Right atrium auricular region (tissue), 2 donors: ENCODE data around the gene NSL1. TPM values are rescaled to one million over a fixed set of nuclear protein-coding genes. Genes with fewer than 3 reads are reported as not detected.
"Not testable (repeated sequence)": the region's sequence is repeated elsewhere in the genome, so short reads cannot be mapped to it uniquely, and the experiment has no call there.

Source experiments
- DNase-seq: peaks from one replicate; pipeline ENCODE4 v3.0.0-alpha.2; 2019; ENCODE audit warnings: low spot score
- H3K27ac ChIP-seq, 2 donors: fragments of 200-600 bp; sonication (generic); 1 replicate in 1 of 2; 2 replicates in 1 of 2; pipeline ENCODE4 v1.5.1; 2016 to 2019
- H3K27me3 ChIP-seq, 2 donors: fragments of 200-600 bp; sonication (generic); one replicate each; pipeline versions ENCODE4 v1.5.1 to v1.6.0; 2017 to 2019
- H3K36me3 ChIP-seq: fragments of 200-600 bp; sonication (generic); one replicate; pipeline ENCODE4 v1.5.1; 2016
- H3K4me1 ChIP-seq, 2 donors: fragments of 200-600 bp; sonication (generic); one replicate each; pipeline versions ENCODE4 v1.5.1 to v1.6.0; 2017 to 2019
- H3K4me3 ChIP-seq, 2 donors: fragments of 200-600 bp; sonication (generic); 1 replicate in 1 of 2; 2 replicates in 1 of 2; pipeline ENCODE4 v1.5.1; 2017 to 2019; ENCODE audit warnings: mild to moderate bottlenecking in 1 of 2, moderate library complexity in 1 of 2
- H3K9me3 ChIP-seq, 2 donors: fragments of 200-600 bp; sonication (generic); one replicate each; pipeline ENCODE4 v1.5.1; 2019
- CTCF ChIP-seq, 2 donors: fragments of 200-600 bp; sonication (generic); IDR thresholded peaks; one replicate each; pipeline ENCODE4 v1.5.1; 2019; ENCODE audit warnings: antibody characterized with exemption in 2 of 2
- total RNA-seq, 2 donors: library from RNA; depleted of rRNA; stranded (reverse); fragments of >200 nt; gene quantifications; one replicate each; pipeline ENCODE4 v1.1.0, GENCODE V29; 2016

The NSL1 gene
- total RNA-seq, 2 donors from 2014 or later: 28.2 to 46.1 TPM

GRCh38 chr1:212716161-212716560 is 75.4 kb downstream of the NSL1 start:
- H3K9me3 ChIP-seq: peaks cover 0 to 5% of the 10 kb centered on the region in 2 donors
- no peaks in the 10 kb centered on the region for H3K36me3 ChIP-seq
- H3K4me3 ChIP-seq: no peak overlapping the region
- no peaks in the 10 kb centered on the region for H3K4me1 ChIP-seq
- no peak overlapping the region for H3K27ac ChIP-seq
- H3K27me3 ChIP-seq: no peaks in the 10 kb centered on the region
- no peak for DNase-seq
- TF ChIP-seq CTCF (IDR thresholded peaks at IDR 0.05): no peak

- Histone ChIP-seq H3K36me3 (no peaks in the 10 kb centered on the region), H3K27me3 (no peaks in the 10 kb centered on the region), H3K9me3 (peaks cover 0 to 5% of the 10 kb centered on the region in 2 donors), H3K27ac (no peak overlapping the region), H3K4me3 (no peak overlapping the region), H3K4me1 (no peaks in the 10 kb centered on the region)
- DNase-seq: no peak
- TF ChIP-seq CTCF (IDR thresholded peaks at IDR 0.05): no peak
Measured at GRCh38 chr1:212713465-212714136, 78.0 kb downstream of the NSL1 start.

GRCh38 chr1:212712451-212713303 is 78.9 kb downstream of the NSL1 start:
- Histone ChIP-seq H3K9me3 (peaks cover 0 to 5% of the 10 kb centered on the region in 2 donors), H3K27ac (no peak overlapping the region), H3K4me1 (no peaks in the 10 kb centered on the region), H3K4me3 (no peak overlapping the region), H3K27me3 (no peaks in the 10 kb centered on the region), H3K36me3 (no peaks in the 10 kb centered on the region)
- no peak for TF ChIP-seq CTCF (IDR thresholded peaks at IDR 0.05)
- no peak for DNase-seq

GRCh38 chr1:212711974-212712373 is 79.6 kb downstream of the NSL1 start:
- not testable (repeated sequence) for H3K36me3 ChIP-seq, H3K9me3 ChIP-seq, H3K27ac ChIP-seq, H3K4me1 ChIP-seq, H3K4me3 ChIP-seq, DNase-seq, H3K27me3 ChIP-seq

GRCh38 chr1:212710566-212710965 is 81.0 kb downstream of the NSL1 start:
- no peaks in the 10 kb centered on the region for H3K4me1 ChIP-seq
- peaks cover 0 to 5% of the 10 kb centered on the region in 2 donors for H3K9me3 ChIP-seq
- no peaks in the 10 kb centered on the region for H3K36me3 ChIP-seq
- no peak for TF ChIP-seq CTCF (IDR thresholded peaks at IDR 0.05)
- no peaks in the 10 kb centered on the region for H3K27me3 ChIP-seq
- DNase-seq: no peak
- H3K4me3 ChIP-seq: no peak overlapping the region
- no peak overlapping the region for H3K27ac ChIP-seq

GRCh38 chr1:212703991-212704564 is 87.5 kb downstream of the NSL1 start:
- Histone ChIP-seq H3K27me3 (no peaks in the 10 kb centered on the region), H3K27ac (no peak overlapping the region), H3K4me3 (no peak overlapping the region), H3K4me1 (peaks cover 0 to 22% of the 10 kb centered on the region in 2 donors), H3K36me3 (no peaks in the 10 kb centered on the region), H3K9me3 (no peaks in the 10 kb centered on the region)
- no peak for TF ChIP-seq CTCF (IDR thresholded peaks at IDR 0.05)
- DNase-seq: no peak
